GM23338 (cell line): Measurements from ENCODE around the gene COL1A1. TPM values are rescaled to one million over a fixed set of nuclear protein-coding genes. Genes with fewer than 3 reads are reported as not detected.

Experiments used
- ATAC-seq: fragments of 200-7000 bp; cut with Tn5 transposase; 3 replicates; pipeline ENCODE4 v1.9.1; 2020
- DNase-seq: peaks from one replicate; pipeline ENCODE4 v3.0.0-alpha.2; 2015; ENCODE audit warnings: low spot score
- H2AFZ ChIP-seq: fragments of 200-600 bp; sonication (generic); 2 replicates; pipeline ENCODE4 v1.8.0; 2016; ENCODE audit warnings: antibody characterized with exemption, mild to moderate bottlenecking, moderate library complexity
- H3F3A ChIP-seq: fragments of 200-600 bp; sonication (generic); replicated peaks from 2 replicates; pipeline ENCODE4 v1.8.0; 2017; ENCODE audit warnings: antibody characterized with exemption, mixed run types, low read depth
- H3K27ac ChIP-seq: fragments of 200-600 bp; sonication (generic); 2 replicates; pipeline ENCODE4 v1.6.1; 2016; ENCODE audit warnings: low read depth
- H3K27me3 ChIP-seq: fragments of 200-600 bp; sonication (generic); 2 replicates; pipeline ENCODE4 v1.8.0; 2016; ENCODE audit warnings: mild to moderate bottlenecking, mixed run types, moderate library complexity; ENCODE audit not compliant: insufficient read depth
- H3K36me3 ChIP-seq: fragments of 200-600 bp; sonication (generic); 2 replicates; pipeline ENCODE4 v1.8.0; 2016; ENCODE audit warnings: mild to moderate bottlenecking; ENCODE audit not compliant: insufficient read depth
- H3K4me1 ChIP-seq: fragments of 200-600 bp; sonication (generic); 2 replicates; pipeline ENCODE4 v1.8.0; 2016; ENCODE audit warnings: mild to moderate bottlenecking, moderate library complexity; ENCODE audit not compliant: insufficient read depth
- H3K4me2 ChIP-seq: fragments of 200-600 bp; sonication (generic); 2 replicates; pipeline ENCODE4 v1.7.1; 2017; ENCODE audit warnings: mixed run types
- H3K4me3 ChIP-seq: fragments of 200-600 bp; sonication (generic); 2 replicates; pipeline ENCODE4 v1.6.1; 2016; ENCODE audit warnings: mixed run types
- H3K79me2 ChIP-seq: fragments of 200-600 bp; sonication (generic); replicated peaks from 2 replicates; pipeline ENCODE4 v1.8.0; 2017; ENCODE audit warnings: mild to moderate bottlenecking; ENCODE audit not compliant: insufficient read depth
- H3K9me2 ChIP-seq: fragments of 200-600 bp; sonication (generic); 2 replicates; pipeline ENCODE4 v1.8.0; 2017; ENCODE audit not compliant: insufficient read depth
- H4K20me1 ChIP-seq: fragments of 200-600 bp; sonication (generic); replicated peaks from 2 replicates; pipeline ENCODE4 v1.8.0; 2017; ENCODE audit warnings: mild to moderate bottlenecking; ENCODE audit not compliant: insufficient read depth
- H3K27ac Mint-ChIP-seq: 2 replicates; pipeline ENCODE4 v1.8.0; 2020; ENCODE audit warnings: inconsistent platforms, mild to moderate bottlenecking, moderate library complexity, mixed read lengths
- H3K27me3 Mint-ChIP-seq: 3 replicates; pipeline ENCODE4 v1.8.0; 2022; ENCODE audit warnings: low read depth, mild to moderate bottlenecking, moderate library complexity, mixed read lengths, inconsistent platforms; ENCODE audit not compliant: insufficient read depth, poor library complexity
- H3K36me3 Mint-ChIP-seq: 3 replicates; pipeline ENCODE4 v1.8.0; 2021; ENCODE audit warnings: low read depth, mild to moderate bottlenecking, inconsistent platforms, moderate library complexity, mixed read lengths
- H3K4me1 Mint-ChIP-seq: 3 replicates; pipeline ENCODE4 v1.8.0; 2020; ENCODE audit warnings: mild to moderate bottlenecking, inconsistent platforms, mixed read lengths
- H3K4me3 Mint-ChIP-seq: 3 replicates; pipeline ENCODE4 v1.8.0; 2021; ENCODE audit warnings: moderate library complexity, mild to moderate bottlenecking, inconsistent platforms, mixed read lengths
- H3K9me3 Mint-ChIP-seq: 3 replicates; pipeline ENCODE4 v1.8.0; 2020; ENCODE audit warnings: moderate library complexity, mild to moderate bottlenecking, inconsistent platforms, mixed read lengths
- CREB1 ChIP-seq: fragments of 250-450 bp; sonication (Bioruptor Pico); IDR thresholded peaks from 2 replicates; pipeline ENCODE4 v1.5.0; 2020; ENCODE audit warnings: low read depth, mild to moderate bottlenecking, moderate library complexity
- CTCF ChIP-seq, 2 experiments: fragments of 200-600 bp in 1 of 2; sonication (generic) in 1 of 2; conservative IDR thresholded peaks; 2 replicates each; pipeline versions ENCODE4 v1.5.1 to v1.6.1; 2016 to 2017; ENCODE audit warnings: antibody characterized with exemption in 2 of 2, low read depth in 2 of 2, mild to moderate bottlenecking in 2 of 2, moderate library complexity in 1 of 2
- EZH2 ChIP-seq: fragments of 200-600 bp; sonication (generic); IDR thresholded peaks from one replicate; pipeline ENCODE4 v1.8.0; 2017; ENCODE audit warnings: antibody characterized with exemption, mild to moderate bottlenecking, low read depth; ENCODE audit not compliant: unreplicated experiment
- EZH2phosphoT487 ChIP-seq: fragments of 200-600 bp; sonication (generic); IDR thresholded peaks from one replicate; pipeline ENCODE4 v1.8.1; 2018; ENCODE audit warnings: antibody characterized with exemption; ENCODE audit not compliant: unreplicated experiment
- JUNB ChIP-seq: IDR thresholded peaks from one replicate; pipeline ENCODE4 v1.6.1; 2016; ENCODE audit warnings: antibody characterized with exemption; ENCODE audit not compliant: unreplicated experiment
- NANOG ChIP-seq: IDR thresholded peaks from 2 replicates; pipeline ENCODE4 v1.6.1; 2016; ENCODE audit warnings: antibody characterized with exemption, borderline replicate concordance
- POLR2AphosphoS5 ChIP-seq: IDR thresholded peaks from 2 replicates; pipeline ENCODE4 v1.6.1; 2016; ENCODE audit warnings: antibody characterized with exemption, low read depth
- STAT1 ChIP-seq: IDR thresholded peaks from one replicate; pipeline ENCODE4 v1.6.1; 2016; ENCODE audit warnings: antibody characterized with exemption; ENCODE audit not compliant: unreplicated experiment
- ZNF114 ChIP-seq: fragments of 250-450 bp; sonication (Bioruptor Pico); IDR thresholded peaks from 2 replicates; pipeline ENCODE4 v1.5.0; 2020; ENCODE audit warnings: mild to moderate bottlenecking, moderate library complexity
- ZNF331 ChIP-seq: fragments of 250-450 bp; sonication (Bioruptor Pico); IDR thresholded peaks from 2 replicates; pipeline ENCODE4 v1.5.0; 2020; ENCODE audit warnings: low read depth, mild to moderate bottlenecking, moderate library complexity
- ZNF462 ChIP-seq: fragments of 250-450 bp; sonication (Bioruptor Pico); IDR thresholded peaks from 2 replicates; pipeline ENCODE4 v1.5.0; 2020; ENCODE audit warnings: mild to moderate bottlenecking, moderate library complexity
- polyA plus RNA-seq: library from polyadenylated mRNA; unstranded; fragments of >200 nt; fragmentation: Nextera tagmentation; extraction: Ambion mirVana; gene quantifications from 2 replicates; pipeline ENCODE4 v1.2.1, GENCODE V29; 2016
- total RNA-seq: library from RNA; depleted of rRNA; stranded (reverse); fragments of >200 nt; shearing (Covaris generic); gene quantifications from 2 replicates; pipeline ENCODE4 v1.2.3, GENCODE V29; 2014
- TF ChIP-seq, protein P1 (sequence below): IDR thresholded peaks from 2 replicates; pipeline ENCODE4 v1.6.1; 2016; ENCODE audit warnings: antibody characterized with exemption
- TF ChIP-seq, protein P2 (sequence below): IDR thresholded peaks from one replicate; pipeline ENCODE4 v1.6.1; 2018; ENCODE audit warnings: antibody characterized with exemption; ENCODE audit not compliant: unreplicated experiment

Gene COL1A1
- total and polyA plus RNA-seq, 2 experiments from 2014 or later, result 21.2 to 34.3 TPM

DNA sequence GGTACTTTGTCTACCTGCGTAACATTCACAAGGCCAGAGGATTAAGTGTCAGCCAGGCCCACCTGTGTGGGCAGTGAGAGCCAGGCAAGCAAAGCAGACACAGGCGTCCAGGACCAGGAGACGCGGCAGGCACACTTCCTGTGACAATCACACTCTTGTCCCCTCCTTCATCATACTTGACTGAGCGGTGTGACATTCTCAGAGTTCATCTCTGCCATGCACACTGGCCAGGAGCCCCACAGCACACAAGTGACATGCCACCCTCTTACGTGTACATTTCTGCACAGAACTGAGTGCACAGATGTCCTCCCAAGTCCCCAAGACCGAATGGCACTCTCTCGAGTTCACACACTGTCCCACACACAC, 59.7 kb downstream of the COL1A1 start:
- Histone ChIP-seq H3K27ac (no peak overlapping the region), H3K9me2 (no peaks in the 10 kb centered on the region), H3K4me2 (no peak overlapping the region), H2AFZ (no peak overlapping the region), H3K4me1 (peaks cover 5% of the 10 kb centered on the region), H4K20me1 (no peaks in the 10 kb centered on the region), H3K79me2 (no peaks in the 10 kb centered on the region), H3K4me3 (no peak overlapping the region), H3K36me3 (no peaks in the 10 kb centered on the region; the same call in 1 of the 2 replicates), H3F3A (no peaks in the 10 kb centered on the region), H3K27me3 (no peaks in the 10 kb centered on the region)
- H3K27me3 Mint-ChIP-seq, result peaks cover 24% of the 10 kb centered on the region
- no peak overlapping the region for H3K27ac Mint-ChIP-seq
- H3K4me1 Mint-ChIP-seq, result peaks cover 22% of the 10 kb centered on the region
- no peak for ATAC-seq
- no peak for DNase-seq
- peaks cover 49% of the 10 kb centered on the region for H3K36me3 Mint-ChIP-seq
- no peak overlapping the region for H3K4me3 Mint-ChIP-seq
- H3K9me3 Mint-ChIP-seq, result no peaks in the 10 kb centered on the region
- no peak for TF ChIP-seq ZNF331 (CRISPR knock-in tag)
- TF ChIP-seq, protein P1, sequence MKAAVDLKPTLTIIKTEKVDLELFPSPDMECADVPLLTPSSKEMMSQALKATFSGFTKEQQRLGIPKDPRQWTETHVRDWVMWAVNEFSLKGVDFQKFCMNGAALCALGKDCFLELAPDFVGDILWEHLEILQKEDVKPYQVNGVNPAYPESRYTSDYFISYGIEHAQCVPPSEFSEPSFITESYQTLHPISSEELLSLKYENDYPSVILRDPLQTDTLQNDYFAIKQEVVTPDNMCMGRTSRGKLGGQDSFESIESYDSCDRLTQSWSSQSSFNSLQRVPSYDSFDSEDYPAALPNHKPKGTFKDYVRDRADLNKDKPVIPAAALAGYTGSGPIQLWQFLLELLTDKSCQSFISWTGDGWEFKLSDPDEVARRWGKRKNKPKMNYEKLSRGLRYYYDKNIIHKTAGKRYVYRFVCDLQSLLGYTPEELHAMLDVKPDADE, result no peak
- no peak for TF ChIP-seq NANOG
- no peak for TF ChIP-seq CTCF (conservative IDR thresholded peaks at IDR 0.05; ENCODE audit: low read depth in 2 of 2)
- TF ChIP-seq JUNB, result no peak
- no peak for TF ChIP-seq EZH2
- no peak for TF ChIP-seq ZNF114
- TF ChIP-seq, protein P2, sequence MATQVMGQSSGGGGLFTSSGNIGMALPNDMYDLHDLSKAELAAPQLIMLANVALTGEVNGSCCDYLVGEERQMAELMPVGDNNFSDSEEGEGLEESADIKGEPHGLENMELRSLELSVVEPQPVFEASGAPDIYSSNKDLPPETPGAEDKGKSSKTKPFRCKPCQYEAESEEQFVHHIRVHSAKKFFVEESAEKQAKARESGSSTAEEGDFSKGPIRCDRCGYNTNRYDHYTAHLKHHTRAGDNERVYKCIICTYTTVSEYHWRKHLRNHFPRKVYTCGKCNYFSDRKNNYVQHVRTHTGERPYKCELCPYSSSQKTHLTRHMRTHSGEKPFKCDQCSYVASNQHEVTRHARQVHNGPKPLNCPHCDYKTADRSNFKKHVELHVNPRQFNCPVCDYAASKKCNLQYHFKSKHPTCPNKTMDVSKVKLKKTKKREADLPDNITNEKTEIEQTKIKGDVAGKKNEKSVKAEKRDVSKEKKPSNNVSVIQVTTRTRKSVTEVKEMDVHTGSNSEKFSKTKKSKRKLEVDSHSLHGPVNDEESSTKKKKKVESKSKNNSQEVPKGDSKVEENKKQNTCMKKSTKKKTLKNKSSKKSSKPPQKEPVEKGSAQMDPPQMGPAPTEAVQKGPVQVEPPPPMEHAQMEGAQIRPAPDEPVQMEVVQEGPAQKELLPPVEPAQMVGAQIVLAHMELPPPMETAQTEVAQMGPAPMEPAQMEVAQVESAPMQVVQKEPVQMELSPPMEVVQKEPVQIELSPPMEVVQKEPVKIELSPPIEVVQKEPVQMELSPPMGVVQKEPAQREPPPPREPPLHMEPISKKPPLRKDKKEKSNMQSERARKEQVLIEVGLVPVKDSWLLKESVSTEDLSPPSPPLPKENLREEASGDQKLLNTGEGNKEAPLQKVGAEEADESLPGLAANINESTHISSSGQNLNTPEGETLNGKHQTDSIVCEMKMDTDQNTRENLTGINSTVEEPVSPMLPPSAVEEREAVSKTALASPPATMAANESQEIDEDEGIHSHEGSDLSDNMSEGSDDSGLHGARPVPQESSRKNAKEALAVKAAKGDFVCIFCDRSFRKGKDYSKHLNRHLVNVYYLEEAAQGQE, result no peak
- no peak for TF ChIP-seq CREB1
- TF ChIP-seq ZNF462 (CRISPR knock-in tag), result no peak
- no peak for TF ChIP-seq POLR2AphosphoS5
- no peak for TF ChIP-seq EZH2phosphoT487
- TF ChIP-seq STAT1, result no peak
